H9 (cell line): ENCODE measurements around the gene PSMB5. TPM values are rescaled to one million over a fixed set of nuclear protein-coding genes. Genes with fewer than 3 reads are reported as not detected.

ENCODE experiments used
- DNase-seq: peaks from one replicate; pipeline ENCODE4 v3.0.0-alpha.2; 2017
- H2AFZ ChIP-seq: one replicate; pipeline ENCODE4 v1.6.1; 2013; ENCODE audit warnings: mild to moderate bottlenecking, low read length, control low read depth, moderate library complexity
- H2AK5ac ChIP-seq: 2 replicates; pipeline ENCODE4 v1.6.1; 2013; ENCODE audit warnings: low read length, control low read depth, mixed read lengths; ENCODE audit not compliant: insufficient read length
- H2BK120ac ChIP-seq: one replicate; pipeline ENCODE4 v1.6.1; 2013; ENCODE audit warnings: low read depth, mild to moderate bottlenecking, low read length, control low read depth, inconsistent platforms; ENCODE audit not compliant: poor library complexity, severe bottlenecking
- H2BK12ac ChIP-seq: 2 replicates; pipeline ENCODE4 v1.6.1; 2013; ENCODE audit warnings: low read length, control low read depth, mixed read lengths, low read depth; ENCODE audit not compliant: insufficient read length
- H2BK15ac ChIP-seq: 2 replicates; pipeline ENCODE4 v1.6.1; 2013; ENCODE audit warnings: low read depth, low read length, control low read depth
- H2BK20ac ChIP-seq: one replicate; pipeline ENCODE4 v1.6.1; 2013; ENCODE audit warnings: low read depth, mild to moderate bottlenecking, low read length, control low read depth, inconsistent platforms; ENCODE audit not compliant: poor library complexity, severe bottlenecking
- H2BK5ac ChIP-seq: 2 replicates; pipeline ENCODE4 v1.6.1; 2013; ENCODE audit warnings: low read length, control low read depth, mixed read lengths; ENCODE audit not compliant: insufficient read length
- H3K14ac ChIP-seq: 2 replicates; pipeline ENCODE4 v1.6.1; 2013; ENCODE audit warnings: low read length, control low read depth; ENCODE audit not compliant: insufficient read depth
- H3K18ac ChIP-seq: 2 replicates; pipeline ENCODE4 v1.6.1; 2013; ENCODE audit warnings: low read depth, mild to moderate bottlenecking, mixed read lengths, low read length, control low read depth; ENCODE audit not compliant: insufficient read length
- H3K23ac ChIP-seq: 2 replicates; pipeline ENCODE4 v1.6.1; 2013; ENCODE audit warnings: low read length, control low read depth, mixed read lengths, low read depth; ENCODE audit not compliant: insufficient read length
- H3K23me2 ChIP-seq: 2 replicates; pipeline ENCODE4 v1.6.1; 2013; ENCODE audit warnings: low read depth, mild to moderate bottlenecking, mixed read lengths, low read length, control low read depth; ENCODE audit not compliant: insufficient read length, poor library complexity, severe bottlenecking
- H3K27ac ChIP-seq: 2 replicates; pipeline ENCODE4 v1.5.1; 2013; ENCODE audit warnings: low read length, control low read depth, mixed read lengths, low read depth; ENCODE audit not compliant: insufficient read length
- H3K27me3 ChIP-seq: 2 replicates; pipeline ENCODE4 v1.6.1; 2013; ENCODE audit warnings: low read length, control low read depth, inconsistent platforms; ENCODE audit not compliant: insufficient read depth
- H3K4ac ChIP-seq: 2 replicates; pipeline ENCODE4 v1.6.1; 2013; ENCODE audit warnings: low read depth, mild to moderate bottlenecking, control low read depth, inconsistent platforms, low read length, moderate library complexity
- H3K4me1 ChIP-seq: 2 replicates; pipeline ENCODE4 v1.6.1; 2013; ENCODE audit warnings: low read length, control low read depth, inconsistent platforms; ENCODE audit not compliant: insufficient read depth
- H3K4me2 ChIP-seq: 2 replicates; pipeline ENCODE4 v1.6.1; 2013; ENCODE audit warnings: low read length, control low read depth, mixed read lengths; ENCODE audit not compliant: insufficient read length, insufficient read depth
- H3K56ac ChIP-seq: 2 replicates; pipeline ENCODE4 v1.6.1; 2013; ENCODE audit warnings: low read depth, mild to moderate bottlenecking, mixed read lengths, low read length, control low read depth; ENCODE audit not compliant: insufficient read length
- H3K79me1 ChIP-seq: 2 replicates; pipeline ENCODE4 v1.6.1; 2013; ENCODE audit warnings: low read depth, mild to moderate bottlenecking, moderate library complexity, low read length, control low read depth, inconsistent platforms; ENCODE audit not compliant: insufficient read depth, poor library complexity, severe bottlenecking
- H3K79me2 ChIP-seq: 2 replicates; pipeline ENCODE4 v1.6.1; 2013; ENCODE audit warnings: low read length, control low read depth, inconsistent platforms; ENCODE audit not compliant: insufficient read depth
- H3K9ac ChIP-seq: 2 replicates; pipeline ENCODE4 v1.6.1; 2013; ENCODE audit warnings: low read length, control low read depth, mixed read lengths; ENCODE audit not compliant: insufficient read length; ENCODE audit errors: extremely low read depth
- H3K9me3 ChIP-seq: one replicate; pipeline ENCODE4 v1.6.1; 2013; ENCODE audit warnings: low read depth, low read length, inconsistent platforms; ENCODE audit not compliant: control insufficient read depth
- H3T11ph ChIP-seq: one replicate; pipeline ENCODE4 v1.6.1; 2013; ENCODE audit warnings: mild to moderate bottlenecking, low read length, control low read depth, inconsistent platforms
- H4K20me1 ChIP-seq: one replicate; pipeline ENCODE4 v1.6.1; 2013; ENCODE audit not compliant: control insufficient read depth, insufficient read length, insufficient read depth
- H4K5ac ChIP-seq: 2 replicates; pipeline ENCODE4 v1.6.1; 2013; ENCODE audit warnings: low read depth, mild to moderate bottlenecking, mixed read lengths, low read length, control low read depth; ENCODE audit not compliant: insufficient read length
- H4K8ac ChIP-seq: replicated peaks from 2 replicates; pipeline ENCODE4 v1.6.1; 2013; ENCODE audit warnings: low read length, control low read depth, mixed read lengths, low read depth; ENCODE audit not compliant: insufficient read length
- H4K91ac ChIP-seq: 2 replicates; pipeline ENCODE4 v1.6.1; 2013; ENCODE audit warnings: low read depth, mild to moderate bottlenecking, moderate library complexity, mixed read lengths, low read length, control low read depth; ENCODE audit not compliant: insufficient read length
- H3K27ac Mint-ChIP-seq, 3 experiments: 2 replicates in 2 of 3; 3 replicates in 1 of 3; pipeline ENCODE4 v1.8.0; 2020 to 2021; ENCODE audit warnings: mixed read lengths in 3 of 3, mild to moderate bottlenecking in 1 of 3, moderate library complexity in 1 of 3
- H3K27me3 Mint-ChIP-seq: 2 replicates; pipeline ENCODE4 v1.8.0; 2021; ENCODE audit warnings: low read depth, mild to moderate bottlenecking, moderate library complexity, mixed read lengths
- H3K36me3 Mint-ChIP-seq, 3 experiments: 2 replicates in 2 of 3; 3 replicates in 1 of 3; pipeline ENCODE4 v1.8.0; 2020 to 2021; ENCODE audit warnings: low read depth in 3 of 3, mixed read lengths in 3 of 3; ENCODE audit not compliant: insufficient read depth in 1 of 3
- H3K4me1 Mint-ChIP-seq, 2 experiments: 2 replicates each; pipeline ENCODE4 v1.8.0; 2020; ENCODE audit warnings: mixed read lengths in 2 of 2
- H3K4me3 Mint-ChIP-seq, 2 experiments: 2 replicates in 1 of 2; 3 replicates in 1 of 2; pipeline ENCODE4 v1.8.0; 2020 to 2021; ENCODE audit warnings: mild to moderate bottlenecking in 2 of 2, mixed read lengths in 2 of 2, moderate library complexity in 1 of 2
- H3K9me3 Mint-ChIP-seq, 2 experiments: 2 replicates in 1 of 2; 3 replicates in 1 of 2; pipeline ENCODE4 v1.8.0; 2020; ENCODE audit warnings: mild to moderate bottlenecking in 2 of 2, mixed read lengths in 2 of 2, moderate library complexity in 1 of 2
- WGBS: extraction: QIAGEN DNeasy Blood & Tissue Kit; methylation state at CpG from one replicate; pipeline ENCODE4 v1.1.7; 2013; ENCODE audit warnings: missing lambda C conversion rate, low lambda C conversion rate, mixed read lengths; ENCODE audit not compliant: insufficient read length; ENCODE audit errors: extremely low coverage; 5-methylcytosine and 5-hydroxymethylcytosine counted together
- total RNA-seq: library from RNA; stranded (reverse); gene quantifications from 2 replicates; pipeline ENCODE4 v1.2.1, GENCODE V29; 2021
- TF ChIP-seq, protein P1 (sequence below): fragments of 200-600 bp; sonication (generic); conservative IDR thresholded peaks from 3 replicates; pipeline ENCODE4 v1.8.0; 2021; ENCODE audit warnings: antibody characterized with exemption, mild to moderate bottlenecking

The PSMB5 gene
- total RNA-seq, 1 experiment from 2014 or later, result 252 TPM

- Histone ChIP-seq H3K4ac (no peak overlapping the region; the same call in 1 of the 2 replicates), H2BK12ac (peak overlapping the region; percentile 100), H4K8ac (no peak overlapping the region), H4K20me1 (no peaks in the 10 kb centered on the region), H3K23ac (peak overlapping the region; percentile 73), H4K5ac (peak overlapping the region; percentile 97), H3K9ac (peak overlapping the region; percentile 91), H3K27ac (peak overlapping the region; percentile 82), H3K23me2 (no peaks in the 10 kb centered on the region), H3K79me2 (no peaks in the 10 kb centered on the region), H2BK15ac (no peak overlapping the region), H2BK20ac (no peak overlapping the region), H3K9me3 (no peaks in the 10 kb centered on the region), H2BK5ac (peak overlapping the region; percentile 98), H3K56ac (peak overlapping the region; percentile 77), H3K4me2 (peak overlapping the region; percentile 49), H3K27me3 (no peaks in the 10 kb centered on the region), H3K18ac (peak overlapping the region; percentile 100), H2BK120ac (peak overlapping the region; percentile 63), H3T11ph (peak overlapping the region; percentile 98), H3K14ac (peak overlapping the region; percentile 97), H2AK5ac (peak overlapping the region; percentile 87), H3K79me1 (no peaks in the 10 kb centered on the region), H3K4me1 (peaks cover 5% of the 10 kb centered on the region; the same call in 1 of the 2 replicates), H2AFZ (no peak overlapping the region), H4K91ac (peak overlapping the region; percentile 91)
- Mint-ChIP-seq H3K4me3 (peak overlapping the region; percentile 88 to 90), H3K9me3 (peaks cover 0 to 6% of the 10 kb centered on the region in 2 experiments; a peak in 3 of 5 replicates), H3K36me3 (peaks cover 0 to 9% (median 4%) of the 10 kb centered on the region in 3 experiments; a peak in 3 of 7 replicates), H3K27me3 (no peaks in the 10 kb centered on the region), H3K27ac (peak overlapping the region; percentile 98 to 100 (median 99)), H3K4me1 (peaks cover 17 to 37% of the 10 kb centered on the region in 2 experiments)
- no CpG with 5 or more reads among the region's 62 CpGs for WGBS
- TF ChIP-seq, protein P1, sequence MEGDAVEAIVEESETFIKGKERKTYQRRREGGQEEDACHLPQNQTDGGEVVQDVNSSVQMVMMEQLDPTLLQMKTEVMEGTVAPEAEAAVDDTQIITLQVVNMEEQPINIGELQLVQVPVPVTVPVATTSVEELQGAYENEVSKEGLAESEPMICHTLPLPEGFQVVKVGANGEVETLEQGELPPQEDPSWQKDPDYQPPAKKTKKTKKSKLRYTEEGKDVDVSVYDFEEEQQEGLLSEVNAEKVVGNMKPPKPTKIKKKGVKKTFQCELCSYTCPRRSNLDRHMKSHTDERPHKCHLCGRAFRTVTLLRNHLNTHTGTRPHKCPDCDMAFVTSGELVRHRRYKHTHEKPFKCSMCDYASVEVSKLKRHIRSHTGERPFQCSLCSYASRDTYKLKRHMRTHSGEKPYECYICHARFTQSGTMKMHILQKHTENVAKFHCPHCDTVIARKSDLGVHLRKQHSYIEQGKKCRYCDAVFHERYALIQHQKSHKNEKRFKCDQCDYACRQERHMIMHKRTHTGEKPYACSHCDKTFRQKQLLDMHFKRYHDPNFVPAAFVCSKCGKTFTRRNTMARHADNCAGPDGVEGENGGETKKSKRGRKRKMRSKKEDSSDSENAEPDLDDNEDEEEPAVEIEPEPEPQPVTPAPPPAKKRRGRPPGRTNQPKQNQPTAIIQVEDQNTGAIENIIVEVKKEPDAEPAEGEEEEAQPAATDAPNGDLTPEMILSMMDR, result peak; percentile 51; the same call in 2 of the 3 replicates
- DNase-seq, result peak; percentile 96
These were observed 27.9 kb downstream of the PSMB5 start for GRCh38 chr14:23006544-23007419.
